ENCODE data around the gene ENPP7. TPM values are rescaled to one million over a fixed set of nuclear protein-coding genes. Genes with fewer than 3 reads are reported as not detected.

Gene ENPP7
- total RNA-seq, 1 donor = not detected

GRCh38 chr17:79781736-79782575 is 51.2 kb downstream of the ENPP7 start:
- Histone ChIP-seq H3K9me3 (ENCODE audit: low read depth, low read length) (no peaks in the 10 kb centered on the region), H3K4me3 (ENCODE audit: low read length) (no peak overlapping the region), H3K4me1 (ENCODE audit: insufficient read depth, low read length) (peaks cover 25% of the 10 kb centered on the region), H3K27me3 (ENCODE audit: insufficient read depth, low read length) (peaks cover 31% of the 10 kb centered on the region)

DNA sequence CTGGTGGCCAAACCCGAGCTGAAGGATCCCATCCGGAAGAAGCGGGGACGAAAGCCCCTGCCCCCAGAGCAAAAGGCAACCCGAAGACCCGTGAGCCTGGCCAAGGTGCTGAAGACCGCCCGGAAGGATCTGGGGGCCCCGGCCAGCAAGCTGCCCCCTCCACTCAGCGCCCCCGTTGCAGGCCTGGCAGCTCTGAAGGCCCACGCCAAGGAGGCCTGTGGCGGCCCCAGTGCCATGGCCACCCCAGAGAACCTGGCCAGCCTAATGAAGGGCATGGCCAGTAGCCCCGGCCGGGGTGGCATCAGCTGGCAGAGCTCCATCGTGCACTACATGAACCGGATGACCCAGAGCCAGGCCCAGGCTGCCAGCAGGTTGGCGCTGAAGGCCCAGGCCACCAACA is 53.1 kb downstream of the ENPP7 start:
- Histone ChIP-seq H3K4me1 (ENCODE audit: insufficient read depth, low read length) (peaks cover 13% of the 10 kb centered on the region), H3K27me3 (ENCODE audit: insufficient read depth, low read length) (peaks cover 38% of the 10 kb centered on the region), H3K4me3 (ENCODE audit: low read length) (no peak overlapping the region), H3K9me3 (ENCODE audit: low read depth, low read length) (no peaks in the 10 kb centered on the region)

DNA sequence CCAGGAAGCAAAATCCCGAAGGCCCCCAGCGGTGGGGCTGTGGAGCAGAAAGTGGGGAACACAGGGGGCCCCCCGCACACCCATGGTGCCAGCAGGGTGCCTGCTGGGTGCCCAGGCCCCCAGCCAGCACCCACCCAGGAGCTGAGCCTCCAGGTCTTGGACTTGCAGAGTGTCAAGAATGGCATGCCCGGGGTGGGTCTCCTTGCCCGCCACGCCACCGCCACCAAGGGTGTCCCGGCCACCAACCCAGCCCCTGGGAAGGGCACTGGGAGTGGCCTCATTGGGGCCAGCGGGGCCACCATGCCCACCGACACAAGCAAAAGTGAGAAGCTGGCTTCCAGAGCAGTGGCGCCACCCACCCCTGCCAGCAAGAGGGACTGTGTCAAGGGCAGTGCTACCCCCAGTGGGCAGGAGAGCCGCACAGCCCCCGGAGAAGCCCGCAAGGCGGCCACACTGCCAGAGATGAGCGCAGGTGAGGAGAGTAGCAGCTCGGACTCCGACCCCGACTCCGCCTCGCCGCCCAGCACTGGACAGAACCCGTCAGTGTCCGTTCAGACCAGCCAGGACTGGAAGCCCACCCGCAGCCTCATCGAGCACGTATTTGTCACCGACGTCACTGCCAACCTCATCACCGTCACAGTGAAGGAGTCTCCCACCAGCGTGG is 53.7 kb downstream of the ENPP7 start:
- no peak overlapping the region for H3K4me3 ChIP-seq (ENCODE audit: low read length)
- H3K4me1 ChIP-seq (ENCODE audit: insufficient read depth, low read length) = peaks cover 11% of the 10 kb centered on the region
- no peaks in the 10 kb centered on the region for H3K9me3 ChIP-seq (ENCODE audit: low read depth, low read length)
- peaks cover 38% of the 10 kb centered on the region for H3K27me3 ChIP-seq (ENCODE audit: insufficient read depth, low read length)

DNA sequence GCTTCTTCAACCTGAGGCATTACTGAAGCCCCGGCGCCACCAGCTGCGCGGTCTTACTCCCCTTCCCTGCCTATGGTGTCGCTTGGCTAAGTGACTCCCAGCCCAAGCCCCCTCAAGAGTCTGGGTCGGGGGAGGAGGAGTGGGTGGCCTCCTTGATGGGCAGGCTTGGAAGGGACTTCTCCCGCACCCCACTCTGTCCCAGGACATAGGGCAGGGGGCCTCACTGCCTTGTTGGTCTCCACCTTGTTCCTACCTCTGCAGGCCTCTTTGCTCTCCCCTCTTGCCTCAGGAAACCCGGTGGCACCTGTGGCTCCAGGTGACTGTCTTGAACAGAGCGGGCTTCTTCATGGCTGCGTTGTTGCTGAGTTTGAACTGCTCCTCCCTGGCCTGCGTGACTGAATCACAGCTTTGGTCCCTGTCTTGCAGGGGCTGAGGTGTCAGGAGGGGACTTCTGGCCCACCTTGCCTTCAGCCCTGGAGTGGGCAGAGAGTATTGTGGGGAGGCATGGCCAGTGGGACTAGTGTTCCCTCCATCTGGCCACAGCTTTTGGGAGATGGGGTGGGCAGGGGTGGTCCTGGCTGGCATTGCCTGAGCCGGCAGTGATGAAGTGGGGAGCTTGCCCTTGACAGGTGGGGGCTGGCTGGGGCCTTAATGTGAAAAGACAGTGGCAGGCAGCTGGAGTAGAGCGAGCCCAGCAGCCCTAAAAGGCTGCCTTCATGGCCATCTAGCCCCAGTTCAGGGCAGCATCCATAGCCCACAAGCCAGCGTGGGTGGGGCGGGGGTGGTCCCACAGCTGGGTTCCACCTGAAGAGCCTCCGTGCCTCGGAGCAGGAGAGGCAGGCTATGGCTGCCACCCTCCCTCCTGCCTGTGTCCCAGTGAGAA is 54.5 kb downstream of the ENPP7 start:
- Histone ChIP-seq H3K9me3 (ENCODE audit: low read depth, low read length) (no peaks in the 10 kb centered on the region), H3K4me3 (ENCODE audit: low read length) (no peak overlapping the region), H3K4me1 (ENCODE audit: insufficient read depth, low read length) (peaks cover 19% of the 10 kb centered on the region), H3K27me3 (ENCODE audit: insufficient read depth, low read length) (peaks cover 39% of the 10 kb centered on the region)

DNA sequence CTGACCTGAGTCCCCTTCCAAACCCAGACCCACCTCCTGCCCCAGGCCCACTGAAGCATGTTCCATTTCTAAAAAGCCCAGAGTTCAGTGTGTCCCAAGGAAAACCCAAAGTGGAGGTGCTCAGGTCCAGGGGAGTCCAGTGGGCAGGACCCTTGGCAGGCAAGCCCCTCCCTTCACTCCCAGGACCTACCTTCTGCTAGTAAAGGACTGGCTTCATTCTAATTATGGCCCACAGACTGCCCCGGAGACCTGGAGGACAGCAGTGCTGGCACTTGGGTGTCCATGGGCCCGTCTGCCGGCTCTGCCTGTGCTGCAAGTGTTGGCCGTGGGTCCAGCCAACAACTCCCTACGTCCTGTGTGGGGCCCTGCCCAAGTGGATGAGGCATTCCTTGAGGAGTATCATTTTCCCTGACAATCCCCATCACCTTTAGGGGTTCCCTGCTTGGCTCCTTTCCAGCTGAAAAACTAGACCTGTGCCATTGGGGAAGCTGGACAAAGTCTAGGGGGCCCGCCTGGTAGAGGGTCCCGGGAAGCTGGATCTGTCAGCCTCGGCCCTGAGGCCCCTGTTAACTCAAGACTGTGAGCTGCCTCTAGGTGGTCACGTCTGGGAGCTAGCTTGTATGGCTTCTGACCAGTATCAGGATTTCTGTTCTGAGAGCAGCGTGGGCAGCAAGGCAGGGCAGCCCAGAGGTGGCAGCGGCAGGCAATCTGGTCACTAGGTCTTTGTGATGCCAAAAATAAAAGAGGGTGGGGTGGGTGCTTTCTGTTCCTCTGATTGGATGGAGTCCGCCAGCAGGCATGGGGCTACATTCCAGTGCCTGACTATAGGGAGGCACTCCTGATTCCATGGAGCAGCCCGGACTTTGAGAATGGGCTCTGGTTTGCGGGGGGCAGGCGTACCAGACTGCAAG is 55.4 kb downstream of the ENPP7 start:
- H3K4me3 ChIP-seq (ENCODE audit: low read length) = no peak overlapping the region
- peaks cover 47% of the 10 kb centered on the region for H3K27me3 ChIP-seq (ENCODE audit: insufficient read depth, low read length)
- H3K4me1 ChIP-seq (ENCODE audit: insufficient read depth, low read length) = peaks cover 27% of the 10 kb centered on the region
- no peaks in the 10 kb centered on the region for H3K9me3 ChIP-seq (ENCODE audit: low read depth, low read length)

DNA sequence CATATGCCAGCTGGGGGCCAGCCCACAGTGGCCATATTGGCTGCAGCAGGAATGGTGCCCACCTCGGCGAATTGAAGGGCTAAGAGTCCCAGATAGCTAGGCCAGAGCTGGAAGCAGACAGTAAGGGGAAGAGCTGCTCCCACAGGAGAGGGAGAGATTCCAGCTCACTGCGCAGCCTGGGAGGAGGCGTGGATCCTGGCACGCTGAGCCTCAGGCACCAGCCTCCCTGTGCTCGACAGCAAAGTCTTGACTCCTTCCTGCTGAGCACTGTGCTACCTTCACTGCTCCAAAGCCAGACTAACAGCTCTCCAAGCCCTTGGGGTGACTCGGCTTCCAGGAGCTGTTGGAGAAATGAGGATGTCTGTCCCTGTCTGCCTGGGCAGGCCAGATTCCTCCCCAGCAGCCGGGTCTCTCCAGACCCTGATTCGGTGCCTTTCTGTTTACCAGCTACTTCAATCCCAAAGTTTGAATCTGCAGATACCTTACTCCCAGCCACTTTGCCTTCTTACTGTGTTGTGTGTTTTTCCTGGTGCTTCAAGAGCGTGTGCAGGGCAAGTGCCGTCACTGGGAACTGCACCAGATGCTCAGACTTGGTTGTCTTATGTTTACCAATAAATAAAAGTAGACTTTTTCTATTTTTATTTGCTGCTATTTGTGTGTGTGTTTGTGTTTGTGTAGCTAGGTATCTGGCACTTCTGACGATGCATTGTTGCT is 56.3 kb downstream of the ENPP7 start:
- Histone ChIP-seq H3K4me1 (ENCODE audit: insufficient read depth, low read length) (peaks cover 28% of the 10 kb centered on the region), H3K4me3 (ENCODE audit: low read length) (no peak overlapping the region), H3K9me3 (ENCODE audit: low read depth, low read length) (no peaks in the 10 kb centered on the region), H3K27me3 (ENCODE audit: insufficient read depth, low read length) (peaks cover 53% of the 10 kb centered on the region)

DNA sequence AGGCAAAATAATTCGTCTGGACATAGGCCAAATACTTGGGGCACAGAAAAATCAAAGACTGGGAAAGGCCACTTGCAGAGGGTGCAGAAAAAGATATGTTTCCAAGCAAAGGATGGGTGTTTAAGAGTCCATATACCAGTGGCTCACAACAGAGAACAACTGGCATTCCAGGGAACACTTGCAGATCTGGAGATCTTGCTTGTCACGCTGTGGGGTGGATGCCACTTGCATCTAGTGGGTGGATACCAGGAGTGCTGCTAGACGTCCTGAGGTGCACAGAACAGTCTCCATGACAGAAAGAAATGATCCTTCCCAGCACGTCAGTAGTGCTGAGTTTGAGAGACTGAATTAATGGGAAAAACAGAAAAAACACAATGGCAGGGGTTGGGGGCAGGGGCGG is 57.7 kb downstream of the ENPP7 start:
- H3K27me3 ChIP-seq (ENCODE audit: insufficient read depth, low read length) = peaks cover 60% of the 10 kb centered on the region
- H3K9me3 ChIP-seq (ENCODE audit: low read depth, low read length) = no peaks in the 10 kb centered on the region
- no peak overlapping the region for H3K4me3 ChIP-seq (ENCODE audit: low read length)
- H3K4me1 ChIP-seq (ENCODE audit: insufficient read depth, low read length) = peaks cover 26% of the 10 kb centered on the region

GRCh38 chr17:79788989-79789942 is 58.5 kb downstream of the ENPP7 start:
- H3K27me3 ChIP-seq (ENCODE audit: insufficient read depth, low read length) = peaks cover 60% of the 10 kb centered on the region
- no peak overlapping the region for H3K4me3 ChIP-seq (ENCODE audit: low read length)

DNA sequence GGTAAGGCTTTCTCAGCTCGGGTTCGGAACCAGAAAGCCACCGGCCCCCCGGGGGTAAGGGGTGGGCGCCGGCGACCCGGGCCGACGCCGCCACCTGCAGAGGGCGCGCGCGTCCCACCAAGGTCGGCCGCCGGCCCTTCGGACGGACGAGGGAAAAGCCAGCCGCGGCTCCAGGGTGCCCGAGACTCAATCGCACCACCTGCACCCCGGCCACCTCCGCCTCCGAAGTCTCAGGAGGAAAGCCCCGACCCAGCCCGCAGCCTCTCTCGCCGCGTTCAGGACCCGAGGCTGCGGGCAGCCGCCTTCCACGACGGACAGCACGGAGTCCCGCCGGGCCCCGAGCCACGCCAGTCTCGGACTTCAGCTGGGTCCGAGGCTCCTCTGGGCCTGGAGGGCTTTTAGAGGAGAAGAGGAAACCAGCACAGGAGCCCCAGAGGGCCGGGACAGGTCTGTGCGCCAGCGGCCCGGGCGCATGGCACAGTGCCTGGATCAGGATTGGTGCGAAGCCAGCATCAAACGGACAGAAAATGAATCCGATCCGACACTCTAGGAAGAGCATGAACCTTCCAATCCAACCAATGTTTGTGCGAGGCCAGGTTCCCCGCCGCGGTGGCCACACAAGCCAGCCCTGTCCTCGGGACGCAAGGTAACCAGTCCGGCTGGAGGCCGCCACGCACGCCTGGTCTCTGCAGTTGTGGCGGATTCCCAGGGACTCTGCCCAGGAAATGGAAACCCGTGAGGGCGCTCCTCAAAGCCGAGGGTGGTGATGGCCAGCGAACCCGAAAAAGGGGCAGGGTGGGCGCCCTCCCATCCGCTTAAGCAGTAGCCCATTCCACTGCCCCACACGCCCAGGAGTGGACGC is 59.4 kb downstream of the ENPP7 start:
- Histone ChIP-seq H3K4me3 (ENCODE audit: low read length) (no peak overlapping the region), H3K9me3 (ENCODE audit: low read depth, low read length) (no peaks in the 10 kb centered on the region), H3K4me1 (ENCODE audit: insufficient read depth, low read length) (peaks cover 26% of the 10 kb centered on the region), H3K27me3 (ENCODE audit: insufficient read depth, low read length) (peaks cover 60% of the 10 kb centered on the region)

More at GRCh38 chr17:79788989-79789942, 58.5 kb downstream of the ENPP7 start:
- Histone ChIP-seq H3K9me3 (ENCODE audit: low read depth, low read length) (no peaks in the 10 kb centered on the region), H3K4me1 (ENCODE audit: insufficient read depth, low read length) (peaks cover 26% of the 10 kb centered on the region)

- Histone ChIP-seq H3K9me3 (ENCODE audit: low read depth, low read length) (no peaks in the 10 kb centered on the region), H3K4me1 (ENCODE audit: insufficient read depth, low read length) (peaks cover 30% of the 10 kb centered on the region), H3K4me3 (ENCODE audit: low read length) (no peak overlapping the region), H3K27me3 (ENCODE audit: insufficient read depth, low read length) (peaks cover 60% of the 10 kb centered on the region)
These were observed 60.3 kb downstream of the ENPP7 start for GRCh38 chr17:79790805-79791734.

DNA sequence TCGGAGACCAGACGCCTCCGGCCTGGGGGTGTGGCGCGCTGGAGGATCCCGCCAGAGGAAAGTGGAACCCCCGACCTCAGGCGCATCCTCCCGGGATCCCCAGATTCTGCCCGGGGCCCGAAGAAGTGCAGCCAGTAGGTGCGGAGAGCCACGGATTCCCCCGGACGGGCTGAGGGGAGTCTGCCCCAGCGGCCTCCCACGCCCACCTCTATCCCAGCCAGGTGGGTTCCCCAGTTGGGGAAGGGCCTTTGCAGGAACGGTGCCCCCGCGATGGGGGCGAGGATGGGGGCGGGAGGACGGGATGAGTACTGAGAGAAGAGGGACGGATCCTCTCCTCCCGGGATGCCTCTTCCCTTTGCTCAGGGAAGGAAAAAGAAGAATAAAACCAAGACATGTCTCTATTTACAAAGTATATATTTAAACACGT is 61.0 kb downstream of the ENPP7 start:
- H3K27me3 ChIP-seq (ENCODE audit: insufficient read depth, low read length) = peaks cover 60% of the 10 kb centered on the region
- no peaks in the 10 kb centered on the region for H3K9me3 ChIP-seq (ENCODE audit: low read depth, low read length)
- H3K4me3 ChIP-seq (ENCODE audit: low read length) = no peak overlapping the region
- H3K4me1 ChIP-seq (ENCODE audit: insufficient read depth, low read length) = peaks cover 36% of the 10 kb centered on the region

Measured in mononuclear cell (primary cell).